GM12878 (cell line): Measurements from ENCODE around the gene ZNF732. TPM values are rescaled to one million over a fixed set of nuclear protein-coding genes. Genes with fewer than 3 reads are reported as not detected.

Experiments used
- ATAC-seq: fragments of 200-7000 bp; cut with Tn5 transposase; 3 replicates; pipeline ENCODE4 v1.9.1; 2020; ENCODE audit warnings: mild to moderate bottlenecking, moderate library complexity
- BruUV-seq: library from RNA; stranded (reverse); fragments of 400-500 nt; replicated peaks from 2 replicates; lab custom pipeline; 2021; lab: Mats Ljungman, UMichigan
- CTCF ChIA-PET: fragments of 300-600 bp; sonication (Branson Sonifier 250); formaldehyde crosslinking; extraction: SDS; loops from one replicate; lab custom pipeline; 2021; ENCODE audit warnings: inconsistent platforms; lab: Yijun Ruan, JAX
- POLR2A ChIA-PET: fragments of 350-600 bp; formaldehyde crosslinking; extraction: SDS; loops from one replicate; lab custom pipeline; 2021; ENCODE audit warnings: inconsistent platforms; lab: Charles Lee
- RAD21 ChIA-PET: fragments of 300-600 bp; sonication (Branson Sonifier 250); formaldehyde crosslinking; loops from one replicate; lab custom pipeline; 2023; ENCODE audit warnings: antibody characterized with exemption; ENCODE audit not compliant: unreplicated experiment; lab: Charles Lee
- SMC1A ChIA-PET: fragments of 300-600 bp; sonication (Branson Sonifier 250); formaldehyde crosslinking; loops from one replicate; lab custom pipeline; 2023; ENCODE audit not compliant: unreplicated experiment, uncharacterized antibody; lab: Charles Lee
- DNase-seq: peaks from one replicate; pipeline ENCODE4 v3.0.0-alpha.2; 2011; ENCODE audit warnings: low read depth, low spot score
- FAIRE-seq: peaks from 3 replicates; lab custom pipeline; 2011; peaks lifted over from hg19 to GRCh38; lab: Jason Lieb, UNC
- H2AFZ ChIP-seq: 2 replicates; pipeline ENCODE4 v1.6.0; 2011; ENCODE audit warnings: low read depth, low read length, control low read depth; ENCODE audit not compliant: control insufficient read depth
- H3K27ac ChIP-seq: 2 replicates; pipeline ENCODE4 v1.5.1; 2011; ENCODE audit warnings: control low read depth; ENCODE audit not compliant: control insufficient read depth, insufficient read depth
- H3K27me3 ChIP-seq, 2 experiments: replicated peaks in 1 of 2; 2 replicates each; pipeline versions ENCODE4 v1.6.0 to v1.6.1; 2011; ENCODE audit warnings: low read length in 1 of 2; ENCODE audit not compliant: control insufficient read depth in 2 of 2, insufficient read depth in 2 of 2
- H3K36me3 ChIP-seq, 2 experiments: 2 replicates each; pipeline ENCODE4 v1.5.1; 2011; ENCODE audit warnings: low read length in 1 of 2; ENCODE audit not compliant: control insufficient read depth in 2 of 2, insufficient read depth in 2 of 2
- H3K4me1 ChIP-seq: 2 replicates; pipeline ENCODE4 v1.6.1; 2011; ENCODE audit warnings: mild to moderate bottlenecking, low read length, moderate library complexity, mixed read lengths; ENCODE audit not compliant: control insufficient read depth, insufficient read depth
- H3K4me2 ChIP-seq: 2 replicates; pipeline ENCODE4 v1.6.0; 2011; ENCODE audit warnings: control low read depth; ENCODE audit not compliant: control insufficient read depth, insufficient read depth
- H3K4me3 ChIP-seq: fragments of 200-600 bp; sonication (generic); 2 replicates; pipeline ENCODE4 v1.5.1; 2016
- H3K79me2 ChIP-seq: 2 replicates; pipeline ENCODE4 v1.6.0; 2011; ENCODE audit warnings: low read length; ENCODE audit not compliant: control insufficient read depth, insufficient read depth
- H3K9ac ChIP-seq: 2 replicates; pipeline ENCODE4 v1.8.0; 2011; ENCODE audit warnings: low read length, control low read depth, mixed read lengths; ENCODE audit not compliant: control insufficient read depth, insufficient read depth
- H3K9me3 ChIP-seq: replicated peaks from 3 replicates; pipeline ENCODE4 v1.5.1; 2011; ENCODE audit warnings: mild to moderate bottlenecking, low read length; ENCODE audit not compliant: control insufficient read depth, insufficient read depth
- H4K20me1 ChIP-seq: 2 replicates; pipeline ENCODE4 v1.6.0; 2011; ENCODE audit not compliant: control insufficient read depth, insufficient read depth
- EP300 ChIP-seq, 2 experiments: fragments of 150-350 bp in 1 of 2; IDR thresholded peaks; 2 replicates each; pipeline ENCODE4 v1.6.1; 2011 to 2012; ENCODE audit warnings: low read depth in 2 of 2, low read length in 2 of 2, borderline replicate concordance in 1 of 2, improper control_type of control experiment in 1 of 2, inconsistent platforms in 1 of 2; ENCODE audit not compliant: control insufficient read depth in 1 of 2
- FOS ChIP-seq: IDR thresholded peaks from 3 replicates; pipeline ENCODE4 v1.6.1; 2011; ENCODE audit warnings: borderline replicate concordance; ENCODE audit not compliant: insufficient read length; ENCODE audit errors: extremely low read depth
- NR2C2 ChIP-seq: IDR thresholded peaks from 2 replicates; pipeline ENCODE4 v1.6.1; 2011; ENCODE audit warnings: borderline replicate concordance, low read depth; ENCODE audit not compliant: control insufficient read depth, insufficient read length
- POLR2AphosphoS2 ChIP-seq: IDR thresholded peaks from 2 replicates; pipeline ENCODE4 v1.6.1; 2011; ENCODE audit warnings: low read depth, mild to moderate bottlenecking, low read length, improper control_type of control experiment, moderate library complexity
- RELB ChIP-seq: fragments of 450-650 bp; IDR thresholded peaks from 2 replicates; pipeline ENCODE4 v1.6.1; 2017; ENCODE audit warnings: low read depth, mild to moderate bottlenecking, moderate library complexity
- TBL1XR1 ChIP-seq: IDR thresholded peaks from 2 replicates; pipeline ENCODE4 v1.6.1; 2012; ENCODE audit warnings: low read depth, low read length, improper control_type of control experiment
- ZBTB33 ChIP-seq: fragments of 450-650 bp; IDR thresholded peaks from 2 replicates; pipeline ENCODE4 v1.6.1; 2017; ENCODE audit warnings: mild to moderate bottlenecking
- WGBS: methylation state at CpG from one replicate; pipeline ENCODE4 v1.1.6; 2016; ENCODE audit warnings: low lambda C conversion rate; ENCODE audit not compliant: insufficient replicate concordance, insufficient coverage; ENCODE audit errors: missing lambda C conversion rate; 5-methylcytosine and 5-hydroxymethylcytosine counted together
- in situ Hi-C: fragments of 300-500 bp; cut with MboI; formaldehyde crosslinking; loops from 9 replicates; pipeline ENCODE4 v1.14.3; 2018; ENCODE audit warnings: mixed read lengths
- intact Hi-C: fragments of 100-400 bp; cut with micrococcal nuclease; formaldehyde crosslinking; loops from one replicate; pipeline ENCODE4 v1.14.2; 2022; ENCODE audit not compliant: unreplicated experiment
- polyA plus RNA-seq, 11 experiments: library from polyadenylated mRNA; depleted of rRNA in 4 of 11; unstranded in 6 of 11; stranded (reverse) in 5 of 11; fragments of >200 nt; fragmentation: Nextera tagmentation in 4 of 11; fragmentation: Illumina TruSeq in 1 of 11; extraction: Ambion mirVana in 4 of 11; extraction: Trizol in 1 of 11; gene quantifications; 1 replicate in 1 of 11; 2 replicates in 10 of 11; pipeline versions ENCODE4 v1.2.1 to v1.2.3, GENCODE V29; 2011 to 2016; ENCODE audit warnings: inconsistent platforms in 2 of 11, missing spikeins in 2 of 11, low read depth in 1 of 11
- total RNA-seq, 4 experiments: library from RNA; depleted of rRNA in 3 of 4; stranded (reverse); fragments of >200 nt in 3 of 4; fragmentation: Illumina TruSeq in 1 of 4; extraction: Trizol in 1 of 4; gene quantifications; 2 replicates each; pipeline versions ENCODE4 v1.2.1 to v1.2.3, GENCODE V29; 2013 to 2021
- TF ChIP-seq, protein P1 (sequence below), 3 experiments: IDR thresholded peaks in 2 of 3; conservative IDR thresholded peaks in 1 of 3; 2 replicates each; pipeline ENCODE4 v1.5.1; 2011; ENCODE audit warnings: low read depth in 3 of 3, low read length in 3 of 3, mild to moderate bottlenecking in 3 of 3, control low read depth in 2 of 3, moderate library complexity in 2 of 3, inconsistent platforms in 1 of 3, mixed read lengths in 1 of 3; ENCODE audit not compliant: control insufficient read depth in 2 of 3, insufficient read depth in 1 of 3; ENCODE audit errors: extremely low read depth in 1 of 3

The ZNF732 gene
- total and polyA plus RNA-seq, 10 of the 15 experiments (the other 5 are each of a cell fraction or from before 2014, with no cell fraction given) = not detected

GRCh38 chr4:335515-335914 is 30.2 kb upstream of the ZNF732 start (continued):
- TF ChIP-seq EP300 (IDR thresholded peaks at IDR 0.05; ENCODE audit: borderline replicate concordance in 1 of 2, control insufficient read depth in 1 of 2, low read depth in 2 of 2, low read length in 2 of 2) (no peak), NR2C2 (no peak)
- TF ChIP-seq, protein P1, sequence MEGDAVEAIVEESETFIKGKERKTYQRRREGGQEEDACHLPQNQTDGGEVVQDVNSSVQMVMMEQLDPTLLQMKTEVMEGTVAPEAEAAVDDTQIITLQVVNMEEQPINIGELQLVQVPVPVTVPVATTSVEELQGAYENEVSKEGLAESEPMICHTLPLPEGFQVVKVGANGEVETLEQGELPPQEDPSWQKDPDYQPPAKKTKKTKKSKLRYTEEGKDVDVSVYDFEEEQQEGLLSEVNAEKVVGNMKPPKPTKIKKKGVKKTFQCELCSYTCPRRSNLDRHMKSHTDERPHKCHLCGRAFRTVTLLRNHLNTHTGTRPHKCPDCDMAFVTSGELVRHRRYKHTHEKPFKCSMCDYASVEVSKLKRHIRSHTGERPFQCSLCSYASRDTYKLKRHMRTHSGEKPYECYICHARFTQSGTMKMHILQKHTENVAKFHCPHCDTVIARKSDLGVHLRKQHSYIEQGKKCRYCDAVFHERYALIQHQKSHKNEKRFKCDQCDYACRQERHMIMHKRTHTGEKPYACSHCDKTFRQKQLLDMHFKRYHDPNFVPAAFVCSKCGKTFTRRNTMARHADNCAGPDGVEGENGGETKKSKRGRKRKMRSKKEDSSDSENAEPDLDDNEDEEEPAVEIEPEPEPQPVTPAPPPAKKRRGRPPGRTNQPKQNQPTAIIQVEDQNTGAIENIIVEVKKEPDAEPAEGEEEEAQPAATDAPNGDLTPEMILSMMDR (IDR thresholded peaks at IDR 0.05 in 2 of 3, conservative IDR thresholded peaks at IDR 0.05 in 1 of 3; ENCODE audit: control insufficient read depth in 2 of 3, extremely low read depth in 1 of 3, insufficient read depth in 1 of 3, low read depth in 3 of 3, low read length in 3 of 3) = no peak

- BruUV-seq = no TSS peak
- no peaks in the 10 kb centered on the region for H4K20me1 ChIP-seq
- H2AFZ ChIP-seq = no peak overlapping the region
- 83% methylated on average over 8 of the region's 8 CpGs for WGBS
- no peaks in the 10 kb centered on the region for H3K79me2 ChIP-seq
- in situ Hi-C loops = no loop called here
- ChIA-PET RAD21 (no interaction called here), POLR2A (no interaction called here), SMC1A (no interaction called here), CTCF (no interaction called here)
- no peak overlapping the region for H3K27ac ChIP-seq
- no peak overlapping the region for H3K4me2 ChIP-seq
- no peaks in the 10 kb centered on the region for H3K36me3 ChIP-seq
- H3K4me3 ChIP-seq = no peak overlapping the region
- H3K27me3 ChIP-seq = no peaks in the 10 kb centered on the region
- peaks cover 3% of the 10 kb centered on the region; the same call in 1 of the 3 replicates for H3K9me3 ChIP-seq
- H3K4me1 ChIP-seq = no peaks in the 10 kb centered on the region
- TF ChIP-seq POLR2AphosphoS2 (no peak), RELB (no peak), ZBTB33 (no peak), TBL1XR1 (no peak), FOS (no peak)
- TF ChIP-seq, all 136 proteins: peak for 0
- ATAC-seq = no peak
- no peak for DNase-seq
- intact Hi-C loops = no loop called here
- no peak overlapping the region for H3K9ac ChIP-seq
- no peak for FAIRE-seq
These were observed 23.5 kb upstream of the ZNF732 start for GRCh38 chr4:328729-329128.
